OCI-LY1 (cell line): ENCODE results near the gene FAM72B.
"Not testable (repeated sequence)": the region's sequence is repeated elsewhere in the genome, so short reads cannot be mapped to it uniquely, and the experiment has no call there.

Experiments used
- EZH2 ChIP-seq: fragments of 200-600 bp; sonication (generic), shearing (Covaris generic); IDR thresholded peaks from 2 replicates; pipeline ENCODE4 v1.8.0; 2017; ENCODE audit warnings: borderline replicate concordance, mixed run types, mild to moderate bottlenecking, antibody characterized with exemption, low read length, moderate library complexity, mixed read lengths
- TF ChIP-seq, protein P1 (sequence below): fragments of 200-600 bp; sonication (generic), shearing (Covaris generic); IDR thresholded peaks from 2 replicates; pipeline ENCODE4 v1.5.1; 2017; ENCODE audit warnings: mild to moderate bottlenecking, antibody characterized with exemption, low read length, moderate library complexity, mixed read lengths

DNA sequence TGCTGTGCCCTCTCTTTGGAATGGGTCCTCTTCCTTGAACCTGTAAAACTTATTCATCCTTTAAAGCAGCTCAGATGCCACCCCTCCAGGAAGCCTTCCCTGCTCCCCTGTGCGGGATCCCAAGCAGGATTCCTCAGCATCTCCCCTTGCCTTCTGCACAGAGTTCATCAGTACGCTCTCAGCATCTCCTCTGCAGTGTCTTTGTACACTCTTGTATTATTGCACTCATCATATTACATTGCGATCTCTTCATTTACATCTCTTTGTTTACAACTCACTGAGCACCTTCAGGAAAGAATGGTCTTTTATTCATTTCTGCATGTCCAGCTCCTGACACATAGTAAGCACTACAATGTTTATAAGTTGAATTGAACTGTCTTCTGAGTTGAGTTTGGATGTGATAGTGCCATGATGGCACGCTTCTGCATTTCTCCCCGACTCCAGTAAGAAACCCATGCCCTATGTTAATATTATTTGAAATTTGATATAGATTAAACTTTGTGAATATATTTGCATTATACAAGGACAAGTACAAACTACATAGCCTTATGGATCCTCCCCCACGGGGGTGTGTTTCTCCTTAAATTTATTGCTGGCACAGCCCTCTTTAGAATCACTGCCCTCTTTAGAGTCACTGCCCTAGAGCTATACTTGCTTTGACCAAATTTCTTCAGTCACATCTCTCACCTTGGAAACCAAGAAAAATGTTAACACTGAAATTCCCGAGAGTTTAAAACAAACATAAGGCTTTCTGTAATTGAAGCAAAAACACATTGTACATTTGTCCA is 13.1 kb upstream of the FAM72B start:
- TF ChIP-seq, protein P1, sequence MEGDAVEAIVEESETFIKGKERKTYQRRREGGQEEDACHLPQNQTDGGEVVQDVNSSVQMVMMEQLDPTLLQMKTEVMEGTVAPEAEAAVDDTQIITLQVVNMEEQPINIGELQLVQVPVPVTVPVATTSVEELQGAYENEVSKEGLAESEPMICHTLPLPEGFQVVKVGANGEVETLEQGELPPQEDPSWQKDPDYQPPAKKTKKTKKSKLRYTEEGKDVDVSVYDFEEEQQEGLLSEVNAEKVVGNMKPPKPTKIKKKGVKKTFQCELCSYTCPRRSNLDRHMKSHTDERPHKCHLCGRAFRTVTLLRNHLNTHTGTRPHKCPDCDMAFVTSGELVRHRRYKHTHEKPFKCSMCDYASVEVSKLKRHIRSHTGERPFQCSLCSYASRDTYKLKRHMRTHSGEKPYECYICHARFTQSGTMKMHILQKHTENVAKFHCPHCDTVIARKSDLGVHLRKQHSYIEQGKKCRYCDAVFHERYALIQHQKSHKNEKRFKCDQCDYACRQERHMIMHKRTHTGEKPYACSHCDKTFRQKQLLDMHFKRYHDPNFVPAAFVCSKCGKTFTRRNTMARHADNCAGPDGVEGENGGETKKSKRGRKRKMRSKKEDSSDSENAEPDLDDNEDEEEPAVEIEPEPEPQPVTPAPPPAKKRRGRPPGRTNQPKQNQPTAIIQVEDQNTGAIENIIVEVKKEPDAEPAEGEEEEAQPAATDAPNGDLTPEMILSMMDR = not testable (repeated sequence)
- not testable (repeated sequence) for TF ChIP-seq EZH2
